ENCODE data around the gene PUM2. TPM values are rescaled to one million over a fixed set of nuclear protein-coding genes. Genes with fewer than 3 reads are reported as not detected.

The PUM2 gene
- total and polyA plus RNA-seq, 2 of the 13 experiments (the other 11 are each of a cell fraction or from before 2014, with no cell fraction given), result 69.6 to 69.8 TPM

- TF ChIP-seq MEIS1 (CRISPR knock-in tag; IDR thresholded peaks at IDR 0.05; ENCODE audit: borderline replicate concordance) (0 out of 2 replicates have a peak, but pooled peaks have one; percentile 23), SRSF4 (IDR thresholded peaks at IDR 0.05; ENCODE audit: low read depth, low read length, poor library complexity, severe bottlenecking) (no peak), ZNF451 (CRISPR knock-in tag; IDR thresholded peaks at IDR 0.05) (0 out of 2 replicates have a peak, but pooled peaks have one; percentile 31), KLF16 (CRISPR knock-in tag; IDR thresholded peaks at IDR 0.05) (no peak), MTERF4 (CRISPR knock-in tag; IDR thresholded peaks at IDR 0.05) (no peak), NFE2L1 (CRISPR knock-in tag; IDR thresholded peaks at IDR 0.05; ENCODE audit: borderline replicate concordance) (no peak), ZNF205 (CRISPR knock-in tag; IDR thresholded peaks at IDR 0.05) (no peak), MYPOP (CRISPR knock-in tag; IDR thresholded peaks at IDR 0.05) (peak; percentile 80), ZNF777 (CRISPR knock-in tag; IDR thresholded peaks at IDR 0.05) (peak; percentile 40), MXD3 (CRISPR knock-in tag; IDR thresholded peaks at IDR 0.05) (peak; percentile 91; the same call in 1 of the 2 replicates), GMEB1 (CRISPR knock-in tag; IDR thresholded peaks at IDR 0.05; ENCODE audit: borderline replicate concordance) (no peak), TRIM22 (IDR thresholded peaks at IDR 0.05) (no peak), TCF7 (IDR thresholded peaks at IDR 0.05; ENCODE audit: low read depth) (no peak), RAD21 (CRISPR knock-in tag; IDR thresholded peaks at IDR 0.05) (peak; percentile 6; the same call in 1 of the 2 replicates), NFATC3 (CRISPR knock-in tag; IDR thresholded peaks at IDR 0.05) (no peak), MXD1 (CRISPR knock-in tag; IDR thresholded peaks at IDR 0.05) (0 out of 2 replicates have a peak, but pooled peaks have one; percentile 20), ZXDC (CRISPR knock-in tag; IDR thresholded peaks at IDR 0.05) (no peak), RNF2 (conservative IDR thresholded peaks at IDR 0.05; ENCODE audit: low read depth) (no peak), ZKSCAN1 (IDR thresholded peaks at IDR 0.05; ENCODE audit: low read length) (no peak), HNF4G (IDR thresholded peaks at IDR 0.05; ENCODE audit: borderline replicate concordance, low read depth, low read length) (0 out of 2 replicates have a peak, but pooled peaks have one; percentile 11), HNF4G (CRISPR knock-in tag; IDR thresholded peaks at IDR 0.05; ENCODE audit: borderline replicate concordance, low read depth) (no peak)
These were observed 126.4 kb downstream of the PUM2 start (continued) for GRCh38 chr2:20224164-20224715.
